Caco-2 (cell line): ENCODE results near the gene PTGES3. TPM values are rescaled to one million over a fixed set of nuclear protein-coding genes. Genes with fewer than 3 reads are reported as not detected.

Experiments
- BruUV-seq: library from RNA; stranded (reverse); fragments of 400-500 nt; replicated peaks from 2 replicates; lab custom pipeline; 2021; lab: Mats Ljungman, UMichigan
- CTCF ChIA-PET: fragments of 300-600 bp; sonication (Branson Sonifier 250); formaldehyde crosslinking; loops from one replicate; lab custom pipeline; 2022; ENCODE audit warnings: antibody characterized with exemption; lab: Charles Lee
- POLR2A ChIA-PET: fragments of 300-600 bp; sonication (Branson Sonifier 250); formaldehyde crosslinking; loops from one replicate; lab custom pipeline; 2022; ENCODE audit warnings: antibody characterized with exemption; lab: Charles Lee
- DNase-seq, 2 experiments: peaks; one replicate each; pipeline versions ENCODE4 v3.0.0 to v3.0.0-alpha.2; 2020 to 2022
- H3K27me3 ChIP-seq: replicated peaks from 2 replicates; pipeline ENCODE4 v1.6.0; 2011; ENCODE audit warnings: low read length; ENCODE audit not compliant: control insufficient read depth, insufficient read depth
- H3K36me3 ChIP-seq: 2 replicates; pipeline ENCODE4 v1.5.1; 2011; ENCODE audit warnings: low read length; ENCODE audit not compliant: control insufficient read depth, insufficient read depth
- H3K4me1 ChIP-seq: fragments of 250-450 bp; sonication (Bioruptor Pico); 2 replicates; pipeline ENCODE4 v1.5.1; 2020; ENCODE audit warnings: mild to moderate bottlenecking
- H3K4me3 ChIP-seq: 2 replicates; pipeline ENCODE4 v1.5.1; 2011; ENCODE audit warnings: low read depth, mild to moderate bottlenecking, control low read depth, low read length
- H3K9me3 ChIP-seq: fragments of 250-450 bp; sonication (Bioruptor Pico); 2 replicates; pipeline ENCODE4 v1.5.1; 2020; ENCODE audit warnings: mild to moderate bottlenecking, moderate library complexity
- H3K27ac Mint-ChIP-seq: one replicate; pipeline ENCODE4 v1.8.0; 2022; ENCODE audit warnings: mixed read lengths; ENCODE audit not compliant: unreplicated experiment
- H3K27me3 Mint-ChIP-seq: one replicate; pipeline ENCODE4 v1.8.0; 2022; ENCODE audit warnings: mixed read lengths; ENCODE audit not compliant: insufficient read depth, unreplicated experiment
- H3K36me3 Mint-ChIP-seq: one replicate; pipeline ENCODE4 v1.8.0; 2022; ENCODE audit warnings: mild to moderate bottlenecking, mixed read lengths; ENCODE audit not compliant: insufficient read depth, unreplicated experiment
- H3K4me1 Mint-ChIP-seq: one replicate; pipeline ENCODE4 v1.8.0; 2022; ENCODE audit warnings: low read depth, mixed read lengths; ENCODE audit not compliant: unreplicated experiment
- H3K4me3 Mint-ChIP-seq: one replicate; pipeline ENCODE4 v1.8.0; 2022; ENCODE audit warnings: mild to moderate bottlenecking, moderate library complexity, mixed read lengths; ENCODE audit not compliant: unreplicated experiment
- H3K9me3 Mint-ChIP-seq: one replicate; pipeline ENCODE4 v1.8.0; 2022; ENCODE audit warnings: mixed read lengths; ENCODE audit not compliant: unreplicated experiment
- intact Hi-C: fragments of 100-400 bp; cut with micrococcal nuclease; formaldehyde crosslinking; loops from one replicate; pipeline ENCODE4 v1.10.0; 2022; ENCODE audit not compliant: unreplicated experiment
- total RNA-seq: library from RNA; stranded (reverse); gene quantifications from 2 replicates; pipeline ENCODE4 v1.2.3, GENCODE V29; 2022
- TF ChIP-seq, protein P1 (sequence below), 2 experiments: fragments of 200-600 bp in 1 of 2; IDR thresholded peaks; 1 replicate in 1 of 2; 2 replicates in 1 of 2; pipeline versions ENCODE4 v1.5.1 to v1.8.0; 2011 to 2022; ENCODE audit warnings: antibody characterized with exemption in 1 of 2, control low read depth in 1 of 2, inconsistent platforms in 1 of 2, low read depth in 1 of 2, low read length in 1 of 2, mild to moderate bottlenecking in 1 of 2, moderate library complexity in 1 of 2; ENCODE audit not compliant: insufficient read depth in 1 of 2, severe bottlenecking in 1 of 2, unreplicated experiment in 1 of 2

PTGES3 gene
- total RNA-seq, 1 experiment from 2014 or later: 242 TPM

GRCh38 chr12:56719056-56719455 is 31.0 kb upstream of the PTGES3 start:
- ChIA-PET POLR2A (no interaction called here), CTCF (no interaction called here)
- Mint-ChIP-seq H3K4me3 (no peak overlapping the region), H3K27ac (peak overlapping the region; percentile 9), H3K36me3 (peaks cover 89% of the 10 kb centered on the region), H3K9me3 (no peaks in the 10 kb centered on the region), H3K27me3 (no peaks in the 10 kb centered on the region), H3K4me1 (peaks cover 38% of the 10 kb centered on the region)
- Histone ChIP-seq H3K36me3 (peaks cover 1% of the 10 kb centered on the region), H3K4me3 (no peak overlapping the region), H3K9me3 (no peaks in the 10 kb centered on the region), H3K27me3 (no peaks in the 10 kb centered on the region), H3K4me1 (peaks cover 32% of the 10 kb centered on the region)
- no TSS peak for BruUV-seq
- intact Hi-C loops: no loop called here
- TF ChIP-seq, protein P1, sequence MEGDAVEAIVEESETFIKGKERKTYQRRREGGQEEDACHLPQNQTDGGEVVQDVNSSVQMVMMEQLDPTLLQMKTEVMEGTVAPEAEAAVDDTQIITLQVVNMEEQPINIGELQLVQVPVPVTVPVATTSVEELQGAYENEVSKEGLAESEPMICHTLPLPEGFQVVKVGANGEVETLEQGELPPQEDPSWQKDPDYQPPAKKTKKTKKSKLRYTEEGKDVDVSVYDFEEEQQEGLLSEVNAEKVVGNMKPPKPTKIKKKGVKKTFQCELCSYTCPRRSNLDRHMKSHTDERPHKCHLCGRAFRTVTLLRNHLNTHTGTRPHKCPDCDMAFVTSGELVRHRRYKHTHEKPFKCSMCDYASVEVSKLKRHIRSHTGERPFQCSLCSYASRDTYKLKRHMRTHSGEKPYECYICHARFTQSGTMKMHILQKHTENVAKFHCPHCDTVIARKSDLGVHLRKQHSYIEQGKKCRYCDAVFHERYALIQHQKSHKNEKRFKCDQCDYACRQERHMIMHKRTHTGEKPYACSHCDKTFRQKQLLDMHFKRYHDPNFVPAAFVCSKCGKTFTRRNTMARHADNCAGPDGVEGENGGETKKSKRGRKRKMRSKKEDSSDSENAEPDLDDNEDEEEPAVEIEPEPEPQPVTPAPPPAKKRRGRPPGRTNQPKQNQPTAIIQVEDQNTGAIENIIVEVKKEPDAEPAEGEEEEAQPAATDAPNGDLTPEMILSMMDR (IDR thresholded peaks at IDR 0.05; ENCODE audit: insufficient read depth in 1 of 2, low read depth in 1 of 2, low read length in 1 of 2, severe bottlenecking in 1 of 2, unreplicated experiment in 1 of 2): no peak
- DNase-seq: no peak

DNA sequence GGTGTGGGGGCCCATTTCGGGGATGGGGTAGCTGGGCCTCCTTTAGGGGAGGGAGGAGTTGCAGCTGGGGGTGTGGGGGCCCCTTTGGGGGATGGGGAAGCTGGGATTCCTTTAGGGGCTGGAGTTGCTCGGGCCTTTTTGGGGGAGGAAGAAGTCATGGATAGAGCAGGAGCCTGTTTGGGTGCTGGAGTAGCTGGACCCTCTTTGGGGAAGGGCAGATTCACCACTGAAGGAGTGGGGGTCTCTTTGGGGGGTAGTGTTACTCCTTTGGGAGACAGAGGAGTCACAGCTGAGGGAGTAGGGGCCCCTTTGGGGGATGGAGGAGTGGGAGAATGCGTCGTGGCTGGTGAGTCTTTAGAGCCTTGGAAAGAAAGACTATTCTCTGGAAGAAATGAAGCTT is 30.6 kb upstream of the PTGES3 start:
- Histone ChIP-seq H3K36me3 (peaks cover 1% of the 10 kb centered on the region), H3K27me3 (no peaks in the 10 kb centered on the region), H3K9me3 (no peaks in the 10 kb centered on the region), H3K4me1 (peaks cover 32% of the 10 kb centered on the region), H3K4me3 (no peak overlapping the region)
- intact Hi-C loops: no loop called here
- TF ChIP-seq, protein P1 (IDR thresholded peaks at IDR 0.05; ENCODE audit: insufficient read depth in 1 of 2, low read depth in 1 of 2, low read length in 1 of 2, severe bottlenecking in 1 of 2, unreplicated experiment in 1 of 2): no peak
- POLR2A ChIA-PET: no interaction called here
- no peak for DNase-seq
- H3K9me3 Mint-ChIP-seq: no peaks in the 10 kb centered on the region
- H3K4me3 Mint-ChIP-seq: no peak overlapping the region
- no TSS peak for BruUV-seq
- peak overlapping the region; percentile 9 for H3K27ac Mint-ChIP-seq
- H3K27me3 Mint-ChIP-seq: no peaks in the 10 kb centered on the region
- peaks cover 38% of the 10 kb centered on the region for H3K4me1 Mint-ChIP-seq
- peaks cover 89% of the 10 kb centered on the region for H3K36me3 Mint-ChIP-seq
- CTCF ChIA-PET: no interaction called here

GRCh38 chr12:56718149-56718548 is 30.1 kb upstream of the PTGES3 start:
- H3K4me1 ChIP-seq: peaks cover 28% of the 10 kb centered on the region
- peaks cover 1% of the 10 kb centered on the region for H3K36me3 ChIP-seq

More at GRCh38 chr12:56718149-56718548, 30.1 kb upstream of the PTGES3 start:
- H3K4me3 Mint-ChIP-seq: no peak overlapping the region
- H3K27ac Mint-ChIP-seq: no peak overlapping the region
- CTCF ChIA-PET: no interaction called here
- no TSS peak for BruUV-seq
- H3K27me3 Mint-ChIP-seq: no peaks in the 10 kb centered on the region
- no peak overlapping the region for H3K4me3 ChIP-seq
- no peak for DNase-seq
- H3K36me3 Mint-ChIP-seq: peaks cover 89% of the 10 kb centered on the region
- no peaks in the 10 kb centered on the region for H3K9me3 ChIP-seq
- intact Hi-C loops: no loop called here
- H3K9me3 Mint-ChIP-seq: no peaks in the 10 kb centered on the region
- TF ChIP-seq, protein P1 (IDR thresholded peaks at IDR 0.05; ENCODE audit: insufficient read depth in 1 of 2, low read depth in 1 of 2, low read length in 1 of 2, severe bottlenecking in 1 of 2, unreplicated experiment in 1 of 2): no peak
- POLR2A ChIA-PET: interaction anchor here (0.7 kb wide), 1 partner anchor 81 kb away, joined by 3 read pairs; no protein-coding TSS in a partner anchor
- H3K27me3 ChIP-seq: no peaks in the 10 kb centered on the region
- peaks cover 38% of the 10 kb centered on the region for H3K4me1 Mint-ChIP-seq
